Measurements from ENCODE around the gene GATAD2B. TPM values are rescaled to one million over a fixed set of nuclear protein-coding genes. Genes with fewer than 3 reads are reported as not detected.
"Not testable (repeated sequence)": the region's sequence is repeated elsewhere in the genome, so short reads cannot be mapped to it uniquely, and the experiment has no call there.

Gene GATAD2B
- total and polyA plus RNA-seq, 8 donors: 2.7 to 26.3 (median 16.0) TPM

DNA sequence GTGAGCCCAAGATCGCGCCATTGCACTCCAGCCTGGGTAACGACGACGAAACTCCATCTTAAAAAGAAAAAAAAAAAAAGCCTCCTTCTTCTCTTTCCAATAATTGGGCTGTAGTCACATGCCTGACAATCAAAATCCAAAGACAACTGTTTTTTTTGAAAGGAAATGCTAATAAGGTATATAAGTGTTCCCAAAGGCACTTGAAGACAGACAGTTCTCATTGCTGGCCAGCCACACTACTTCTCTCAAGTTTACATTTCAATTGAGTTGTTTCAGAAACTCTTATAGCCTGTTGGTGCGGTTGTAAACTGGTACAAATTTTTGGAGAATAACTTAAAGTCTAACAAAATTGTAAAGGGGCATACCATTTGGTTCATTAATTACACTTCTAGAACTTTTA is 23.3 kb downstream of the GATAD2B start:
- TF ChIP-seq POLR2AphosphoS5 (IDR thresholded peaks at IDR 0.05): no peak
- Histone ChIP-seq H3K4me3 (no peak overlapping the region), H3K27ac (no peak overlapping the region), H3K27me3 (no peaks in the 10 kb centered on the region), H3K9me3 (no peaks in the 10 kb centered on the region), H3K4me1 (peaks cover 7 to 41% (median 22%) of the 10 kb centered on the region in 4 donors), H3K36me3 (peaks cover 0 to 50% (median 40%) of the 10 kb centered on the region in 4 donors)
- 86 to 98% (median 97%) methylated on average over 6 of the region's 6 CpGs for WGBS, 5 donors
- intact Hi-C loops (cut with DNase I; ENCODE audit: low total_unique reads): no loop called here
- DNase-seq: no peak

GRCh38 chr1:153895866-153896265 is 26.9 kb downstream of the GATAD2B start:
- H3K36me3 ChIP-seq: peaks cover 3 to 65% (median 58%) of the 10 kb centered on the region in 4 donors
- intact Hi-C loops (cut with DNase I; ENCODE audit: low total_unique reads); H3K27me3 ChIP-seq; H3K27ac ChIP-seq; H3K9me3 ChIP-seq; DNase-seq; H3K4me3 ChIP-seq: not testable (repeated sequence)
- 67 to 100% (median 79%) methylated on average over 1 of the region's 1 CpG for WGBS, 5 donors
- H3K4me1 ChIP-seq: peaks cover 7 to 32% (median 19%) of the 10 kb centered on the region in 4 donors

DNA sequence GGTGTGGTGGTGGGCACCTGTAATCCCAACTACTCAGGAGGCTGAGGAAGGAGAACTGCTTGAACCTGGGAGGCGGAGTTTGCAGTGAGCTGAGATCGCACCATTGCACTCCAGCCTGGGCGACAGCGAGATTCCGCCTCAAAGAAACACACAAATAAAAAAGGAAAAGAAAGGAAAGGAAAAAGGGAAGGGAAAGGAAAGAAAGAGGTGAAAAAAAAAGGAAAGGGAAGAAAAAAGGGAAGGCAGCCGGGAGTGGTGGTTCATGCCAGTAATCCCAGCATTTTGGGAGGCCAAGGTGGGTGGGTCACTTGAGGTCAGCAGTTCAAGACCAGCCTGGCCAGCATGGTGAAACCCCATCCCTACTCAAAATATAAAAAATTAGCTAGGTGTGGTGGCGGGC is 31.7 kb downstream of the GATAD2B start:
- WGBS, 5 donors: 96 to 98% (median 97%) methylated on average over 7 of the region's 7 CpGs
- H3K27ac ChIP-seq; DNase-seq; intact Hi-C loops (cut with DNase I; ENCODE audit: low total_unique reads); H3K4me3 ChIP-seq; H3K9me3 ChIP-seq; H3K27me3 ChIP-seq: not testable (repeated sequence)
- peaks cover 3 to 41% (median 34%) of the 10 kb centered on the region in 4 donors for H3K36me3 ChIP-seq
- H3K4me1 ChIP-seq: peaks cover 17 to 44% (median 32%) of the 10 kb centered on the region in 4 donors

DNA sequence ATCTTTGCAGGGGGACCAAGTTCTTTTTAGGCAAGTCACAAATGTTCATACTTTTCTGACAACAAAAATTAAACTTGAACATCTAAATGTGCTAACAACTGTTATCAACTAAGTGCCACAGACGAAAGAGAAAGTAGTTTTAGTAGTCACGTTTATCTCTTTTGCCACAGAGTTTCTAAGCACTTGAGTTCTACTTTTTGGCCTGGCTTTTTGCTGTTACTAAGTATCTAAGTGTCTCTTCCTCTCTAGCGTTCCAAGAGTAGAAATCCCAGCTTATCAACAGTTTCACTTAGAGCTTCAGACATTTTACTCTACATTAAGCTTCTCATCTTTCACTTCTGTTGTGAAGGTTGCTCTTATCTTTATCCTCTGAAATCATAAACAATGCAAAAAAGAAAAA is 34.2 kb downstream of the GATAD2B start:
- Histone ChIP-seq H3K27ac (peak overlapping the region in 3 of 5 donors; percentile 11 to 74 (median 23)), H3K36me3 (peaks cover 3 to 26% (median 15%) of the 10 kb centered on the region in 4 donors), H3K9me3 (no peaks in the 10 kb centered on the region), H3K4me1 (peaks cover 17 to 37% (median 29%) of the 10 kb centered on the region in 4 donors), H3K27me3 (no peaks in the 10 kb centered on the region), H3K4me3 (no peak overlapping the region)
- WGBS, 5 donors: 6 to 11% (median 9%) methylated on average over 3 of the region's 3 CpGs
- intact Hi-C loops (cut with DNase I; ENCODE audit: low total_unique reads): no loop called here
- DNase-seq: peak in 1 of 2 donors; percentile 19
- TF ChIP-seq POLR2A (IDR thresholded peaks at IDR 0.05) (no peak), EP300 (IDR thresholded peaks at IDR 0.05) (no peak), POLR2AphosphoS5 (IDR thresholded peaks at IDR 0.05) (no peak)
- TF ChIP-seq, protein P1, sequence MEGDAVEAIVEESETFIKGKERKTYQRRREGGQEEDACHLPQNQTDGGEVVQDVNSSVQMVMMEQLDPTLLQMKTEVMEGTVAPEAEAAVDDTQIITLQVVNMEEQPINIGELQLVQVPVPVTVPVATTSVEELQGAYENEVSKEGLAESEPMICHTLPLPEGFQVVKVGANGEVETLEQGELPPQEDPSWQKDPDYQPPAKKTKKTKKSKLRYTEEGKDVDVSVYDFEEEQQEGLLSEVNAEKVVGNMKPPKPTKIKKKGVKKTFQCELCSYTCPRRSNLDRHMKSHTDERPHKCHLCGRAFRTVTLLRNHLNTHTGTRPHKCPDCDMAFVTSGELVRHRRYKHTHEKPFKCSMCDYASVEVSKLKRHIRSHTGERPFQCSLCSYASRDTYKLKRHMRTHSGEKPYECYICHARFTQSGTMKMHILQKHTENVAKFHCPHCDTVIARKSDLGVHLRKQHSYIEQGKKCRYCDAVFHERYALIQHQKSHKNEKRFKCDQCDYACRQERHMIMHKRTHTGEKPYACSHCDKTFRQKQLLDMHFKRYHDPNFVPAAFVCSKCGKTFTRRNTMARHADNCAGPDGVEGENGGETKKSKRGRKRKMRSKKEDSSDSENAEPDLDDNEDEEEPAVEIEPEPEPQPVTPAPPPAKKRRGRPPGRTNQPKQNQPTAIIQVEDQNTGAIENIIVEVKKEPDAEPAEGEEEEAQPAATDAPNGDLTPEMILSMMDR (IDR thresholded peaks at IDR 0.05): no peak

- no peaks in the 10 kb centered on the region for H3K27me3 ChIP-seq
- peaks cover 26 to 61% (median 47%) of the 10 kb centered on the region in 4 donors for H3K4me1 ChIP-seq
- 75 to 92% (median 78%) methylated on average over 3 of the region's 3 CpGs for WGBS, 5 donors
- DNase-seq: no peak
- no peak overlapping the region for H3K27ac ChIP-seq
- H3K9me3 ChIP-seq: no peaks in the 10 kb centered on the region
- H3K36me3 ChIP-seq: peaks cover 0 to 9% (median 4%) of the 10 kb centered on the region in 4 donors
- H3K4me3 ChIP-seq: no peak overlapping the region
- no peak for TF ChIP-seq POLR2AphosphoS5 (IDR thresholded peaks at IDR 0.05)
- intact Hi-C loops (cut with DNase I; ENCODE audit: low total_unique reads): no loop called here
Measured at GRCh38 chr1:153886127-153886526, 36.6 kb downstream of the GATAD2B start.

DNA sequence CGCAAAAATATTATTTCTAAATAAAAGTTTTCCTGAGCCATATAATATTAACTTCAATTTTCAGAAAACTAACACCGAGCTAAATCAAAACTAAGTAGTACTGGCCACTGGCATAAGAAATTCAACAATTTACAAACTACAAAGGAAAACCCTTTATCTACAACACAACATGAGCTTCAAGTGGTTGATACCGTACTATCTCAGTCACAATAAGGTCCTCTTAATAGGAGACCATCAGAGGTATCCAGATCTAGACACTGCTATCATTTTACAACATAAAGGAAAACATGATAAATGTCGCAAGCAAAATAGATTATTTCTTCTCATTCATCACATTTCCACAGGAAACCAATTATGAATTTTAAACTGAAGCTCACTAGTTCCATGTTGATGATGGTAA is 39.5 kb downstream of the GATAD2B start:
- Histone ChIP-seq H3K27ac (no peak overlapping the region), H3K9me3 (no peaks in the 10 kb centered on the region), H3K36me3 (no peaks in the 10 kb centered on the region), H3K4me1 (peaks cover 28 to 58% (median 46%) of the 10 kb centered on the region in 4 donors), H3K27me3 (no peaks in the 10 kb centered on the region), H3K4me3 (no peak overlapping the region)
- intact Hi-C loops (cut with DNase I; ENCODE audit: low total_unique reads): no loop called here
- TF ChIP-seq, protein P1 (IDR thresholded peaks at IDR 0.05): no peak
- TF ChIP-seq EP300 (IDR thresholded peaks at IDR 0.05) (no peak), POLR2A (IDR thresholded peaks at IDR 0.05) (no peak), POLR2AphosphoS5 (IDR thresholded peaks at IDR 0.05) (no peak)
- DNase-seq: no peak
- WGBS, 5 donors: 87 to 95% (median 92%) methylated on average over 4 of the region's 4 CpGs

Data from stomach (tissue), 9 donors.